ENCODE data around the gene MYO5B. TPM values are rescaled to one million over a fixed set of nuclear protein-coding genes. Genes with fewer than 3 reads are reported as not detected.
"Not testable (repeated sequence)": the region's sequence is repeated elsewhere in the genome, so short reads cannot be mapped to it uniquely, and the experiment has no call there.

MYO5B gene
- 10 to 100 TPM in 1 of 12 donors, 1 to 10 TPM in 10, not detected in 1; 1.0 to 10.1 (median 1.5) TPM for polyA plus RNA-seq (ENCODE audit: insufficient read length in 12 of 12)
- long read RNA-seq, donor 1, transcript MYO5B-207 (9 exons, 1,693 nt) = major isoform, 5 of 5 reads
- long read RNA-seq, donor 1, partial matches to known transcripts = 0 of 5 reads
- long read RNA-seq, donor 1, other reads (novel, unspliced or antisense) = 0 of 5 reads
- long read RNA-seq, donor 2 = 0 reads
- long read RNA-seq, donor 3 = 0 reads
- long read RNA-seq, donor 4, partial matches to known transcripts = 0 of 1 reads
- long read RNA-seq, donor 4, other reads (novel, unspliced or antisense) = 0 of 1 reads
- long read RNA-seq, donor 5, partial matches to known transcripts = 0 of 1 reads
- long read RNA-seq, donor 5, other reads (novel, unspliced or antisense) = 0 of 1 reads
- long read RNA-seq, donor 6 = 0 reads
- long read RNA-seq, donor 7 = 0 reads
- long read RNA-seq, donor 8 = 0 reads
- long read RNA-seq, donor 9 = 0 reads
- long read RNA-seq, donor 10 = 0 reads
- long read RNA-seq, donor 11 = 0 reads

GRCh38 chr18:50194631-50195532 is at the start of gene MYO5B:
MYO5B (minus strand) TSS chr18:50195147; CDS start chr18:50194793, 354 bp downstream.
- DNase-seq = no peak

- DNase-seq = not testable (repeated sequence)
Measured at GRCh38 chr18:50241768-50242167, 46.8 kb upstream of the MYO5B start.

DNA sequence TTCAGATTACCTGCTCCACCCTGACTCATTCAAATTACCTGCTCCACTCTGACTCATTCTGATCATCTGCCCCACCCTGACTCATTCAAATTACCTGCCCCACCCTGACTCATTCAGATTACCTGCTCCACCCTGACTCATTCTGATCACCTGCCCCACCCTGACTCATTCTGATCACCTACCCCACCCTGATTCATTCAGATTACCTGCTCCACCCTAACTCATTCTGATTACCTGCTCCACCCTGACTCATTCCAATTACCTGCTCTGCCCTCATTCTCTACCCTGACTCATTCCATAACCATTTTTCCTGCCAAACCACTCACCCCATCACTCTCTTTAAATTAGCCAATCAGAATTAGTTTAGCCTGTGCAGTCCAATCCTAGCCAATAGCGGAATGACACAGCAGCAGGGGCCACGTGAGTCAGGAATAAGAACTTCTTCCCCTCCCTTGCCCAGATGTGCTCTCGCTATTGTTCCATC is 45.2 kb upstream of the MYO5B start:
- DNase-seq = no peak

GRCh38 chr18:50232419-50232818 is 37.5 kb upstream of the MYO5B start:
- DNase-seq = no peak

DNA sequence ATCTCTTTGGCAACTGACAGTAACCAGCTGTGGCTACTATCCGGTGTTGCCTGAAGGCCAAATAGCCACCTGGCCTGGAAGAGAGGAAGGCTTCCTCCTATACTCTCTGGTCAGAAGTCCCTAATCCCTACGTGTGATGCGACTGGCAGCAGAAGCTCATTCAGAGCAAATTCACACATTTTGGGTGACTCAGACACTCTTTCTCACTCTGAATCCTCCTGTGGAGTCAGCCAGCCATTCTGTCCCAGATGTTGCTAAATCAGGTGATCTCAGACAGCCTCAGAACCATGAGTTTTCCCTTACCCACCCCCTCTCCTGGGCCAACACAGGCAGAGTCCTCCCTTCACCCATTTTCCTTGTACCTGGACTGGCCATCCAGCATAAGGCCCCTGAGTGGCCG is 36.7 kb upstream of the MYO5B start:
- DNase-seq = no peak

- not testable (repeated sequence) for DNase-seq
Measured at GRCh38 chr18:50220249-50220648, 25.3 kb upstream of the MYO5B start.

GRCh38 chr18:50218432-50219197 is 23.7 kb upstream of the MYO5B start:
- DNase-seq = no peak

DNA sequence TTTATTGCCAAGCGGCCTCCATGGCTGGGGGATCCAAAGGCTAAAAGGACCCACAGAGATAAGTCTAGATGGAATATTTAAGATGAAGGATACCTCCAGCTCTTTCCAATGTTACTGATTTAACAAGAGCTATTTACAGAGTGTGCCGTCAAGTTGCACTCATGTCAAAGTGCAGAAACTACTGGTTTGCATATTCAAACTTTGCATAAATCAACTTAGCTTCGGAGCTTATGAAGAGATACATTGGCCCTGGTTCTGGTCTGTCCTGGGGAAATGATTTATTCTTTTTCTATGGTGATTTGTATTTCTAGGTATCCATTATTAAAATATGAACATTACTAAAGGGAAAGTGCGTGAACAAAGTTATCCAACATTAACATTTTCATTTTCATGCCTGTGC is 14.4 kb upstream of the MYO5B start:
- no peak for DNase-seq

- DNase-seq = no peak
Measured at GRCh38 chr18:50207722-50208121, 12.8 kb upstream of the MYO5B start.

- DNase-seq = peak; percentile 36
Measured at GRCh38 chr18:50203801-50204604, 9.1 kb upstream of the MYO5B start.

DNA sequence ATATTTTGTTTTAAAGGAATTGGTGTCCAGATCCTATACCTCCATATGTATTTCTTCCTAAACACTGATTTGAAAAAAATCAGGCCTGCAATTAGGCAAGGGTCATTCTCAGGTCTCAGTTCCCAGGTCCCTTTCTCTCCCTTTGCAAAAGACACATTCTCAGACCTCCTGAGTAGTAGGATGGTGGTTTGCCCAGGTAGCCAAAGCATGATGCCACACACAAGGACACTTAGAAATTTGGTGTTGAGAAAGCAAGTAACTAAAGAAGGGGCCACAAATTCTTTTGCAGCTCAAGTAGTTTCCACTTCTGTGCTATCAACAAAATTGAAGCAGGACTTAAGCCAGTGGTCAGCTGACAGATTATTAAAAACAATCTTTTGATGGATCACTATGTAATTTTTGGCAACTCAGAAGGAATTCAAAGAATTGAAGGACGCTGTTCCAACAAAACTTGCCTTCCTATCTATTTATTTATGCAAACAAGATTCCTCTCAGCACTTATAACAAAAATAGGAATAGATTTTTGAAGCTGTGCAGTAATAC is 6.6 kb upstream of the MYO5B start:
- DNase-seq = no peak

DNA sequence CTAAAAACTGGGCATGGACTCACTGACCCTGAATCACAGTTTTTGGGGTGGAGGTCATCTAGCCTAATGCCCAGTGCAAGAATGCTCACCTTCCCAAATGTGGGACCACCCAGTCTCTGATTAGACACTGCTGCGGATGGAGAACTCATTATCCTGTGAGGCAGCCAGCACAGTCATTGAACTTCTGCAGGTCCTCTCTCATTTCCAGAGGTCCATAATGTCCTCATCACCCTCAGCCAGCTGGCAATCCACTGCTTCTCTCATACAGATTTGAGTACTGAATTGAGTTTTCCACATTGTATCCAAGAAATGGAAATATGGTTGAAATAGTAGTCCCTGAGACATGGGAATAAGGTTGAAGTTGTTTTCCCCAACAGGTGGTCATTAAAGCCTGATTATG is 5.0 kb upstream of the MYO5B start:
- peak; percentile 30 for DNase-seq

GRCh38 chr18:50199346-50199855 is 4.5 kb upstream of the MYO5B start:
- peak; percentile 32 for DNase-seq

DNA sequence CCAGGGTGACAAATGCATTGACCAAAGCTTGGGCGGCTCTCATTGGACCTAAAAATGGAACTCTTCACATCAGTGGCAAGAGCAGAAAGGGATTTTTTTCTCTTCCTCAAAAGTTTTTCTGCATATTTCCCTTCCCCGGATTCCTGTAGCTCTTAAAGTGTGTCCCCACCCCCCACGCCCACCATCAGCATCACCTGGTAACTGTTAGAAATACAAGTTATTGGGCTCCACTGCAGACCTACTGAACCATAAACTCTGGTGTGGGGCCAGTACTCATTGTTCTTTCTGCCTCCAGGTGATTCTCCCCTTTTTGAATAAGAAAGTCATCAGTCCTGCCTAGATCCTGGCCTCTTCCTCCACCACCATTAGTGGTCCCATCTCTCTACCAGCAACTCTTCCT is 1.3 kb upstream of the MYO5B start:
- no peak for DNase-seq

DNA sequence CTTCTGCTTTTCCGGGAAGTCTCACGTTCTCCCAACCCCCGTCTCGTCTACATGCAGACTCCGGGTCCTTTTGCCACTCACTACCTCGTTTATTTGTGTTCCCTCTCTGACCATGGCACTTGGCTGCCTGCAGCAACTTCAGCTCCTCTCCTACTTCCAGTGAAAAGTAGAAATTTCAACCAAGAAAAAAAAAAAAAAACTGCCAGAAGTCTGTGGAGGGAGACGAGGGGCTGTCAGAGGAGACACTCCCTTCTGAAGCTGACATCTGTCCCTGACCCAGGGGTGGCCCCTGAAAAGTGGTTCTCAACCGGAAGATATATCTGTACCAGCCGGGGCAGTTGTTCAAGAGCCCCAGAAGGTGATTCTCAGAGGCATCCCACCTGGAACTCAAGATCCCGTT is 742 bp upstream of the MYO5B start:
- DNase-seq = no peak

GRCh38 chr18:50193796-50194630 is 934 bp downstream of the MYO5B start:
- no peak for DNase-seq

GRCh38 chr18:50192995-50193795 is 1.8 kb downstream of the MYO5B start:
- no peak for DNase-seq

DNA sequence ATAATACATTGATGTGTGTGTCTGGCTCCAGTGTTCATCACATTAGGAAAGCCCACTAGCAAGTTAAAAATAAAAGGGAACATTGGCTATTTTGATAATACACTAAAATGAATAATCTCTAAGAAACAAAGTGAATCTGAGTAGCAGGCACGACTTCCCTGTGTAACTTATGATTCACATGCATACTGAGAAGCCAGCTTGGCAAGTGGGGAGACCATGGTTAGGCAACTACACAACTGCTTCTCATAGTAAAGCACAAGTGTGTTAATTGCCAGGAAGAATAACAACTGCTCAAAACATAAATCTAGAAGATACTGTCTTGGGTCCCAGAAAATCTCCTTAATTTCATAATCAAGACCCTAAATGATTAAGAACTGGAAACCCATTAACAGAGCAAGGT is 4.0 kb downstream of the MYO5B start:
- DNase-seq = no peak

Data from muscle of arm (tissue), 14 donors.